ENCODE measurements around the gene KLK8.

KLK8 gene

GRCh38 chr19:51031220-51031879, 29.9 kb upstream of the KLK8 start:
- H3K4me3 ChIP-seq (ENCODE audit: insufficient read length, low read depth), result no peak overlapping the region
- peaks cover 7% of the 10 kb centered on the region for H3K4me1 ChIP-seq (ENCODE audit: insufficient read depth, insufficient read length)
- no peak for DNase-seq (ENCODE audit: low read depth, low spot score)
- no peaks in the 10 kb centered on the region for H3K9me3 ChIP-seq (ENCODE audit: insufficient read depth, low read length)
- H3K36me3 ChIP-seq (ENCODE audit: insufficient read depth, insufficient read length, low read length), result no peaks in the 10 kb centered on the region
- H3K27me3 ChIP-seq (ENCODE audit: insufficient read depth, insufficient read length), result no peaks in the 10 kb centered on the region
- TF ChIP-seq SUZ12 (IDR thresholded peaks at IDR 0.05; ENCODE audit: extremely low read depth, insufficient read depth, insufficient read length) (no peak), YY1 (IDR thresholded peaks at IDR 0.05; ENCODE audit: insufficient read depth, insufficient read length) (no peak), ZNF274 (IDR thresholded peaks at IDR 0.05; ENCODE audit: low read depth, low read length) (no peak)
- H3K9ac ChIP-seq (ENCODE audit: insufficient read length, low read depth), result no peak overlapping the region

- Histone ChIP-seq H3K4me3 (ENCODE audit: insufficient read length, low read depth) (no peak overlapping the region), H3K4me1 (ENCODE audit: insufficient read depth, insufficient read length) (peaks cover 9% of the 10 kb centered on the region), H3K36me3 (ENCODE audit: insufficient read depth, insufficient read length, low read length) (no peaks in the 10 kb centered on the region), H3K27me3 (ENCODE audit: insufficient read depth, insufficient read length) (no peaks in the 10 kb centered on the region), H3K9me3 (ENCODE audit: insufficient read depth, low read length) (no peaks in the 10 kb centered on the region), H3K9ac (ENCODE audit: insufficient read length, low read depth) (no peak overlapping the region)
- DNase-seq (ENCODE audit: low read depth, low spot score), result no peak
- no peak for TF ChIP-seq YY1 (IDR thresholded peaks at IDR 0.05; ENCODE audit: insufficient read depth, insufficient read length)
- no peak for TF ChIP-seq ZNF274 (IDR thresholded peaks at IDR 0.05; ENCODE audit: low read depth, low read length)
- no peak for TF ChIP-seq SUZ12 (IDR thresholded peaks at IDR 0.05; ENCODE audit: extremely low read depth, insufficient read depth, insufficient read length)
Observed at GRCh38 chr19:51030631-51031030, 29.2 kb upstream of the KLK8 start.

GRCh38 chr19:51029718-51030117, 28.3 kb upstream of the KLK8 start:
- Histone ChIP-seq H3K4me1 (ENCODE audit: insufficient read depth, insufficient read length) (peaks cover 12% of the 10 kb centered on the region), H3K4me3 (ENCODE audit: insufficient read length, low read depth) (no peak overlapping the region), H3K9me3 (ENCODE audit: insufficient read depth, low read length) (no peaks in the 10 kb centered on the region), H3K27me3 (ENCODE audit: insufficient read depth, insufficient read length) (no peaks in the 10 kb centered on the region), H3K9ac (ENCODE audit: insufficient read length, low read depth) (no peak overlapping the region), H3K36me3 (ENCODE audit: insufficient read depth, insufficient read length, low read length) (no peaks in the 10 kb centered on the region)
- DNase-seq (ENCODE audit: low read depth, low spot score), result no peak
- TF ChIP-seq ZNF274 (IDR thresholded peaks at IDR 0.05; ENCODE audit: low read depth, low read length) (no peak), YY1 (IDR thresholded peaks at IDR 0.05; ENCODE audit: insufficient read depth, insufficient read length) (no peak), SUZ12 (IDR thresholded peaks at IDR 0.05; ENCODE audit: extremely low read depth, insufficient read depth, insufficient read length) (no peak)

- Histone ChIP-seq H3K4me1 (ENCODE audit: insufficient read depth, insufficient read length) (peaks cover 15% of the 10 kb centered on the region), H3K4me3 (ENCODE audit: insufficient read length, low read depth) (no peak overlapping the region), H3K36me3 (ENCODE audit: insufficient read depth, insufficient read length, low read length) (no peaks in the 10 kb centered on the region), H3K9ac (ENCODE audit: insufficient read length, low read depth) (no peak overlapping the region), H3K27me3 (ENCODE audit: insufficient read depth, insufficient read length) (no peaks in the 10 kb centered on the region), H3K9me3 (ENCODE audit: insufficient read depth, low read length) (no peaks in the 10 kb centered on the region)
- TF ChIP-seq YY1 (IDR thresholded peaks at IDR 0.05; ENCODE audit: insufficient read depth, insufficient read length), result no peak
- no peak for TF ChIP-seq SUZ12 (IDR thresholded peaks at IDR 0.05; ENCODE audit: extremely low read depth, insufficient read depth, insufficient read length)
- TF ChIP-seq ZNF274 (IDR thresholded peaks at IDR 0.05; ENCODE audit: low read depth, low read length), result no peak
- no peak for DNase-seq (ENCODE audit: low read depth, low spot score)
Observed at GRCh38 chr19:51027873-51028272, 26.5 kb upstream of the KLK8 start.

- Histone ChIP-seq H3K4me1 (ENCODE audit: insufficient read depth, insufficient read length) (peaks cover 15% of the 10 kb centered on the region), H3K27me3 (ENCODE audit: insufficient read depth, insufficient read length) (no peaks in the 10 kb centered on the region), H3K9ac (ENCODE audit: insufficient read length, low read depth) (peak overlapping the region; percentile 50), H3K9me3 (ENCODE audit: insufficient read depth, low read length) (no peaks in the 10 kb centered on the region), H3K4me3 (ENCODE audit: insufficient read length, low read depth) (no peak overlapping the region), H3K36me3 (ENCODE audit: insufficient read depth, insufficient read length, low read length) (no peaks in the 10 kb centered on the region)
- TF ChIP-seq SUZ12 (IDR thresholded peaks at IDR 0.05; ENCODE audit: extremely low read depth, insufficient read depth, insufficient read length) (no peak), ZNF274 (IDR thresholded peaks at IDR 0.05; ENCODE audit: low read depth, low read length) (no peak)
- no peak for DNase-seq (ENCODE audit: low read depth, low spot score)
Observed at GRCh38 chr19:51027126-51027806, 25.9 kb upstream of the KLK8 start.

GRCh38 chr19:51026554-51026831, 25.1 kb upstream of the KLK8 start, which contains the start of gene KLK11:
TSS of gene KLK11 (minus strand) at chr19:51026616. CDS start at chr19:51025631, 985 bp downstream.
- H3K4me3 ChIP-seq (ENCODE audit: insufficient read length, low read depth), result no peak within 1 kb of the TSS
- H3K4me1 ChIP-seq (ENCODE audit: insufficient read depth, insufficient read length), result peaks cover 15% of the 10 kb centered on the region
- H3K36me3 ChIP-seq (ENCODE audit: insufficient read depth, insufficient read length, low read length), result no peaks in the 10 kb centered on the region
- TF ChIP-seq SUZ12 (IDR thresholded peaks at IDR 0.05; ENCODE audit: extremely low read depth, insufficient read depth, insufficient read length) (no peak), ZNF274 (IDR thresholded peaks at IDR 0.05; ENCODE audit: low read depth, low read length) (no peak), YY1 (IDR thresholded peaks at IDR 0.05; ENCODE audit: insufficient read depth, insufficient read length) (no peak)
- no peaks in the 10 kb centered on the region for H3K27me3 ChIP-seq (ENCODE audit: insufficient read depth, insufficient read length)
- no peaks in the 10 kb centered on the region for H3K9me3 ChIP-seq (ENCODE audit: insufficient read depth, low read length)
- no peak for DNase-seq (ENCODE audit: low read depth, low spot score)
- peak within 1 kb of the TSS; percentile 50 for H3K9ac ChIP-seq (ENCODE audit: insufficient read length, low read depth)

- Histone ChIP-seq H3K9ac (ENCODE audit: insufficient read length, low read depth) (no peak overlapping the region), H3K36me3 (ENCODE audit: insufficient read depth, insufficient read length, low read length) (no peaks in the 10 kb centered on the region), H3K9me3 (ENCODE audit: insufficient read depth, low read length) (no peaks in the 10 kb centered on the region), H3K4me1 (ENCODE audit: insufficient read depth, insufficient read length) (peaks cover 15% of the 10 kb centered on the region), H3K4me3 (ENCODE audit: insufficient read length, low read depth) (no peak overlapping the region), H3K27me3 (ENCODE audit: insufficient read depth, insufficient read length) (no peaks in the 10 kb centered on the region)
- no peak for TF ChIP-seq SUZ12 (IDR thresholded peaks at IDR 0.05; ENCODE audit: extremely low read depth, insufficient read depth, insufficient read length)
- DNase-seq (ENCODE audit: low read depth, low spot score), result no peak
Observed at GRCh38 chr19:51025809-51026553, 24.6 kb upstream of the KLK8 start.
